Right renal pelvis (tissue), 4 donors: ENCODE data around the gene SEC24C. TPM values are rescaled to one million over a fixed set of nuclear protein-coding genes. Genes with fewer than 3 reads are reported as not detected.
A peak's percentile ranks its signal among the peaks of the same experiment; 100 is the strongest.
"Not testable (repeated sequence)": the region's sequence is repeated elsewhere in the genome, so short reads cannot be mapped to it uniquely, and the experiment has no call there.

ENCODE experiments used
- DNase-seq, 4 donors: peaks; one replicate each; pipeline ENCODE4 v3.0.0-alpha.2; 2013; ENCODE audit warnings: low read depth in 4 of 4, low spot score in 3 of 4, missing footprints in 1 of 4
- polyA plus RNA-seq, 4 donors: library from polyadenylated mRNA; unstranded; fragments of 120-200 nt; gene quantifications; one replicate each; pipeline ENCODE4 v1.2.1, GENCODE V29; 2013; ENCODE audit not compliant: insufficient read length in 4 of 4

Gene SEC24C
- polyA plus RNA-seq, 4 donors: 68.4 to 73.1 (median 71.1) TPM

- no peak for DNase-seq
Observed at GRCh38 chr10:73768881-73769280, 24.7 kb downstream of the SEC24C start.

GRCh38 chr10:73769396-73769795 is 25.2 kb downstream of the SEC24C start:
- DNase-seq: no peak

GRCh38 chr10:73771722-73772280 is 27.6 kb downstream of the SEC24C start:
- DNase-seq: peak in 3 of 4 donors; percentile 69 to 77 (median 73)

- peak; percentile 57 to 87 (median 60) for DNase-seq
Observed at GRCh38 chr10:73772281-73773151, 28.3 kb downstream of the SEC24C start.

- DNase-seq: no peak
Observed at GRCh38 chr10:73773152-73773879, 29.1 kb downstream of the SEC24C start.

- no peak for DNase-seq
Observed at GRCh38 chr10:73774637-73775036, 30.5 kb downstream of the SEC24C start.

- DNase-seq: no peak
Observed at GRCh38 chr10:73779018-73779417, 34.8 kb downstream of the SEC24C start.

GRCh38 chr10:73779539-73780197 is 35.5 kb downstream of the SEC24C start:
- DNase-seq: no peak

- DNase-seq: no peak
Observed at GRCh38 chr10:73780301-73780700, 36.1 kb downstream of the SEC24C start.

- DNase-seq: no peak
Observed at GRCh38 chr10:73780966-73781365, 36.8 kb downstream of the SEC24C start.

- no peak for DNase-seq
Observed at GRCh38 chr10:73781548-73781878, 37.3 kb downstream of the SEC24C start.

- peak; percentile 80 to 86 (median 84) for DNase-seq
Observed at GRCh38 chr10:73781879-73782748, 37.9 kb downstream of the SEC24C start, which contains the start of gene CHCHD1. TSS of gene CHCHD1 (plus strand) at chr10:73782048. CDS start at chr10:73782076, 28 bp downstream.

- no peak for DNase-seq
Observed at GRCh38 chr10:73782749-73783085, 38.5 kb downstream of the SEC24C start.

- peak; percentile 88 to 94 (median 93) for DNase-seq
Observed at GRCh38 chr10:73785211-73785720, 41.1 kb downstream of the SEC24C start, which contains the start of gene ZSWIM8. TSS of gene ZSWIM8 (plus strand) at chr10:73785606. CDS start at chr10:73785879, 273 bp downstream.

GRCh38 chr10:73785721-73786511 is 41.7 kb downstream of the SEC24C start:
- DNase-seq: no peak

GRCh38 chr10:73786512-73786885 is 42.3 kb downstream of the SEC24C start:
- DNase-seq: no peak

GRCh38 chr10:73787031-73787800 is 43.0 kb downstream of the SEC24C start:
- not testable (repeated sequence) for DNase-seq
